HG03097 (cell line): ENCODE measurements around the gene OTUD3.

Experiments used
- ATAC-seq: cut with Tn5 transposase; IDR thresholded peaks from one replicate; pipeline ENCODE4 v1.9.1; 2021; ENCODE audit not compliant: unreplicated experiment, low FRiP score

The OTUD3 gene

GRCh38 chr1:19942657-19943056, 60.5 kb downstream of the OTUD3 start:
- ATAC-seq: no peak

GRCh38 chr1:19945914-19946313, 63.7 kb downstream of the OTUD3 start:
- no peak for ATAC-seq

GRCh38 chr1:19946331-19946751, 64.1 kb downstream of the OTUD3 start:
- no peak for ATAC-seq

- no peak for ATAC-seq
Observed at GRCh38 chr1:19946971-19947370, 64.8 kb downstream of the OTUD3 start.

GRCh38 chr1:19949016-19949415, 66.8 kb downstream of the OTUD3 start:
- no peak for ATAC-seq

GRCh38 chr1:19954059-19954458, 71.9 kb downstream of the OTUD3 start:
- ATAC-seq: no peak

- ATAC-seq: no peak
Observed at GRCh38 chr1:19955534-19956170, 73.5 kb downstream of the OTUD3 start.

GRCh38 chr1:19957779-19958178, 75.6 kb downstream of the OTUD3 start:
- no peak for ATAC-seq

- ATAC-seq: no peak
Observed at GRCh38 chr1:19960591-19960990, 78.4 kb downstream of the OTUD3 start.
